ENCODE data around the gene MAF.

The MAF gene

DNA sequence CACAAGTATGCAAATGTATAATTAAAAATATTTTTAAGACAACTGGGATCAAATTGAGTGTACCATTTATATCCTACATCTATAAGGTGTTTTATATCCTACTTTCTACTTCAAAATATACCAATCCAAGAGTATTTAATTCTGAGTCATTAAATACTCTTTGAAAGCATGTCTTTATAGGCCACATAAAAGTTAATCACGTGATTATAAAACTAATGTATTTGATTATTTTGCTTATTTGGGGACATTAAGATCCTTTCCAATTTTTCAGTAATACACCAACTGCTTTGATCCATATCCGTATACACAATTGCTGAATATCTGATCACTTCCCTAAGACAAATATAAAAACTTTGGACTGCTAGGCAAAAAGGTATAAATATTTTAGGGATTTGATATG is 26.6 kb upstream of the MAF start:
- FAIRE-seq (no peak), DNase-seq (ENCODE audit: insufficient read length, low spot score) (no peak)
- no peak for TF ChIP-seq POLR2A (IDR thresholded peaks at IDR 0.05; ENCODE audit: low read depth, low read length)

DNA sequence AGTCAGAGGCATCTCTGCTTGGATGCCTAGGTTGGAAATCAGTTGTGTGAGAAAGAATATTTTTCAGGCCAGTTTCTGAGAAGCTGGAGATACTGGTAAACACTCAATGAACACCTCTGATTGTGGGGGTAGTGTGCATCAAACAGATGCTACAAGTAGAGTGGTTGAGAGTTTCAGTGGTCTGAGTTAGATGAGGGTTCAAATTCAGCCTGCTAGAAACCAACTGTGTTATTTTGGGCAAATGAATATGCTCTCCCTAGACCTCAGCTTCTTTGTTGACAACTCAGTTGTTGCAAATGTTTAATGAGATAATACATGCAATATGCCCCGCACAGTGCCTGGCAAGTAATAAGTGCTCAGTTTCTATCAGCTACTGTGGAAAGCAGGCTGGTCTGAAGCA is 25.2 kb upstream of the MAF start:
- FAIRE-seq (no peak), DNase-seq (ENCODE audit: insufficient read length, low spot score) (no peak)
- TF ChIP-seq POLR2A (IDR thresholded peaks at IDR 0.05; ENCODE audit: low read depth, low read length): no peak

DNA sequence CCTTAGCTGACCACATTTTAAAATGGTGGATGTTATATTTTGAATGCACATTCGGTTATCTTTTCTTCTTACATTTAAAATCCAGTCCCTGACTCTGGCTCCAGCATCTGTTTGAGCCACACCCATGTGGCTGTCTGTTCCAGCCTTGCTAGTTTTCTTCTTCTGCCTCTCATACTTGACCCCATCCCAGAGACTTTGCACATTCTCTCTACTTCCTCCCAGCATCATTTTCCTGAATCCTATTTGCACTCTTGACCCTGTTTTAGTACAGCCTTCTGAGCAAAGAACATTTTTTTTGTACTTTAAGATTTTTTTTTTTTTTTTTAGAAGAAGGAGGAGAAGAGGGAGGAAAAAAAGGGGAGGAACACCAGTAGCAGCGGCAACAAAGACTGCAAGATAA is 23.3 kb upstream of the MAF start:
- TF ChIP-seq POLR2A (IDR thresholded peaks at IDR 0.05; ENCODE audit: low read depth, low read length): no peak
- DNase-seq (ENCODE audit: insufficient read length, low spot score) (no peak), FAIRE-seq (no peak)

DNA sequence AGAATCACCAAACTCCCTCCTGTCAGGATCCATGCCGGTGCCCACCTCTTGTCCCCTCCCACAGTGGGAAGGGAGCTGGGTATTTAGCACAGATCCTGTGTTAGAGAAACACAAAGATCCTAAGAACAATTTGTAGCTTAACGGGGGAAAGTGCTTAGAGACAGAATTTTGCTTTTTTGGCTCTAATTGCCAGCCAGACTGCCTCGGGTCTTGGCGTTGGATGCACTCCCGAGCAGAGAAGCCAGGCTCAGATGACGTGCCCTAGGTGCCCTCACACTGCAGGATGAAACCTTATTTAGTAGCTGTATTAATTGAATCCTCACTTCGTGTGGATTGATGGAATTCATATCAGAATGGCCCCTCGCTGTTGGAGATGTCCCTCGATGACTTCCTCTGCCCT is 22.5 kb upstream of the MAF start:
- FAIRE-seq: no peak
- TF ChIP-seq POLR2A (IDR thresholded peaks at IDR 0.05; ENCODE audit: low read depth, low read length): no peak
- no peak for DNase-seq (ENCODE audit: insufficient read length, low spot score)

DNA sequence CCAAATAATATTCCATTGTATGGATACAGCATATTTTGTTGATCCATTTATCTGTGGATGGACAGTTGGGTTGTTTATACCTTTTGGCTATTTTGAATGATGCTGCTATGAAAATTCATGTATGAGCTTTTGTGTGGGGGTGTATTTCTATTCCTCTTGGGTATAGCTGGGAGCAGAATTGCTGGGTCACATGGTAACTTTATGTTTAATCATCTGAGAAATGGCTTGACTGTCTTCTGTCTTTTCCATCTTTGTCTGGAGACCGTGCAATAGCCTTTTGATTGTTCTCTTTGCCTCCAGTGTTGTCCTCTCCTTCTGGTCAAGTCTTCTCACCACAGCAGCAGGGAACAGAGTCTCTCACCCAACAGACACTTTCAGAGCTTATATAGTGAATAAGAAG is 20.5 kb upstream of the MAF start:
- DNase-seq (ENCODE audit: insufficient read length, low spot score) (no peak), FAIRE-seq (no peak)
- TF ChIP-seq POLR2A (IDR thresholded peaks at IDR 0.05; ENCODE audit: low read depth, low read length): no peak

GRCh38 chr16:79618692-79619050 is 18.1 kb upstream of the MAF start:
- FAIRE-seq (no peak), DNase-seq (ENCODE audit: insufficient read length, low spot score) (no peak)
- TF ChIP-seq POLR2A (IDR thresholded peaks at IDR 0.05; ENCODE audit: low read depth, low read length): no peak

GRCh38 chr16:79618041-79618691 is 17.6 kb upstream of the MAF start:
- TF ChIP-seq POLR2A (IDR thresholded peaks at IDR 0.05; ENCODE audit: low read depth, low read length): no peak
- DNase-seq (ENCODE audit: insufficient read length, low spot score) (no peak), FAIRE-seq (no peak)

GRCh38 chr16:79613009-79613408 is 12.5 kb upstream of the MAF start:
- DNase-seq (ENCODE audit: insufficient read length, low spot score) (no peak), FAIRE-seq (no peak)

GRCh38 chr16:79612207-79612606 is 11.7 kb upstream of the MAF start:
- no peak for TF ChIP-seq POLR2A (IDR thresholded peaks at IDR 0.05; ENCODE audit: low read depth, low read length)
- DNase-seq (ENCODE audit: insufficient read length, low spot score) (no peak), FAIRE-seq (no peak)

More at GRCh38 chr16:79613009-79613408, 12.5 kb upstream of the MAF start:
- TF ChIP-seq POLR2A (IDR thresholded peaks at IDR 0.05; ENCODE audit: low read depth, low read length): no peak

DNA sequence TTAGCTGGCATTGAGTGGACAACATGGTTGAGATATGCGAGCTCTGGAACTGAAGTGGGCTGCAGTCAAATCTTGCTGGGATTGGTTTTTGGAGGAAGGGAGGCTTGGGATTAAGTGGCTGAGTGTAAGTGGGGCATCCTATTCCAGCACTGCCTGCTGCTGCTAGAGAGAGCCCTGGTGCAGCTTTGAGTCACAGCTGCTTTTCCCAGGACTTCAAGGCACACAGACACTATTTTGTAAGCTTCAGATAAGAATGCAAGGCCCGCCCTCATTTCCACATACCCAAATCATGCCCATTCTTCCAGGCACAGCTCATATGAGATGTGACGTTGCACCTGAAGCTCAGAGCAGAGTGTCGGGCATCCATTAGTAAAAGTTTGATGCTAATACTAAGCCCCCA is 10.2 kb upstream of the MAF start:
- FAIRE-seq (no peak), DNase-seq (ENCODE audit: insufficient read length, low spot score) (no peak)
- no peak for TF ChIP-seq POLR2A (IDR thresholded peaks at IDR 0.05; ENCODE audit: low read depth, low read length)

DNA sequence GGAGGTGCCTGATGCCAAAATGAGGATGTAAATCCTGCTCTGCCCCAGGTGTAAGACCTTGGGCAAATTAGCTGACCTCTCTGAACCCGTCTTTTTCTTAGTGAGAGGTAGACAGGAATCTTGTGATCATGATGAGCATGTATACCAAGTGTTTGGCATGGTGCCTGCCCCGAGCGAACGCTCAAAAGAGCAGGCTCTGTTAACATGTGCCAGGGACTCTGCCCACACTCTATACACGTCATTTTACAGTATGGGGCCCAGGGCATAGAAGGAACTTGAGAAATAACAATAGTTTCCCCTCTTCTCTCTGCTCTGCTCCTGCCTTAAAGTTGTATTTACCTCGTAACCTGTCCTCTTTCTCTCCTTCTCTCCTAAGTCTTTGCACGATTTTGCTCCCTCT is 9.3 kb upstream of the MAF start:
- FAIRE-seq (no peak), DNase-seq (ENCODE audit: insufficient read length, low spot score) (no peak)
- TF ChIP-seq POLR2A (IDR thresholded peaks at IDR 0.05; ENCODE audit: low read depth, low read length): no peak

DNA sequence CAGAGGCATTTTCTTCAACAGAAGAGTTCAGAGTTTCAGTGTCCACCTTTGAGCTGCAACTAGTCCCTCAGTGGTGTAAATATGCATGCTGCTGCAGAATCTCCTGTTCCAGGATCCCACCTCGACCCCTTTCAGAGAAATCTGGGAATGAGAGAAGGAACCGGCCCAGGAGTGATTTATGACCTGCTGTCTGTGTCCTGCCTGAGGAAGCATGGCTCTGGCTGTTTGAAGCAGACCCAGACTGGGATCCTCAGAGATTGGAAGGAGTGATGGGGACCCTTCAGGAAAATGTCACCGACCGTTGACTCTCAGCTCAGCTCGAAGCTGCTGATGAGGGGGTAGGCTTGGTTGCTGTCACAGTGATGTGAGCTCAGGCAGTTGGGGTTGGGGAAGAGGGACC is 8.4 kb upstream of the MAF start:
- no peak for DNase-seq (ENCODE audit: insufficient read length, low spot score)

DNA sequence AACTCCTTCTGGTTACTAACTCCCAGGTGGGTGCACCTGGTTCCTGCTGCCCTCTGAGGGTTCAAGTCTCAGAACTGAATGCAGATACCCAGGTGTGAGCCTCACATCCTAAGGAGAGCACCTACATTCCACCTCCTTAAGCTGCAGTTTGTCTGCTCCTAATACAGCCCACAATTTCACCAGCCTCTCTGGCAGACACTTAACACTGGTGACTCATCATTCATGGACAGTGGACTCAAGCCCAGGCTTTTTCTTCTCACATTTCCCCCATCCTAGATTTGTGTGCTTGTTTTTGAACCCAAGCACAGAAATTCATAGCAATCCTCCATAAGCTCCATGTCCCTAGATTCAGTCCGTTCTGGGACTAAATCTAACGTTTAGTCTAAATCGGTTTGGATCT is 7.0 kb upstream of the MAF start:
- FAIRE-seq: no peak
- TF ChIP-seq POLR2A (IDR thresholded peaks at IDR 0.05; ENCODE audit: low read depth, low read length): no peak
- no peak for DNase-seq (ENCODE audit: insufficient read length, low spot score)

More for the DNA sequence above, 8.4 kb upstream of the MAF start:
- FAIRE-seq: no peak
- no peak for TF ChIP-seq POLR2A (IDR thresholded peaks at IDR 0.05; ENCODE audit: low read depth, low read length)

GRCh38 chr16:79605999-79606398 is 5.5 kb upstream of the MAF start:
- FAIRE-seq (no peak), DNase-seq (ENCODE audit: insufficient read length, low spot score) (no peak)
- no peak for TF ChIP-seq POLR2A (IDR thresholded peaks at IDR 0.05; ENCODE audit: low read depth, low read length)

- FAIRE-seq (no peak), DNase-seq (ENCODE audit: insufficient read length, low spot score) (no peak)
- TF ChIP-seq POLR2A (IDR thresholded peaks at IDR 0.05; ENCODE audit: low read depth, low read length): no peak
Observed at GRCh38 chr16:79603055-79603454, 2.5 kb upstream of the MAF start.

GRCh38 chr16:79602628-79603014 is 2.1 kb upstream of the MAF start:
- FAIRE-seq: no peak
- DNase-seq (ENCODE audit: insufficient read length, low spot score): no peak
- TF ChIP-seq POLR2A (IDR thresholded peaks at IDR 0.05; ENCODE audit: low read depth, low read length): no peak

Data from H54 (cell line).